SK-N-MC (cell line): ENCODE measurements around the gene HKDC1.
"Not testable (repeated sequence)": the region's sequence is repeated elsewhere in the genome, so short reads cannot be mapped to it uniquely, and the experiment has no call there.

ENCODE experiments used
- DNase-seq: peaks from one replicate; pipeline ENCODE4 v3.0.0-alpha.2; 2011; ENCODE audit warnings: low read depth, low spot score
- H3K27ac ChIP-seq: fragments of 200-600 bp; sonication (generic); 2 replicates; pipeline ENCODE4 v1.5.1; 2016; ENCODE audit warnings: mixed run types
- H3K36me3 ChIP-seq: fragments of 200-600 bp; sonication (generic); 2 replicates; pipeline ENCODE4 v1.6.1; 2017; ENCODE audit warnings: antibody characterized with exemption, low read length, mixed read lengths; ENCODE audit not compliant: insufficient read depth
- H3K4me3 ChIP-seq: fragments of 200-600 bp; sonication (generic); 2 replicates; pipeline ENCODE4 v1.5.1; 2016
- H3K9ac ChIP-seq: fragments of 200-600 bp; sonication (generic); 2 replicates; pipeline ENCODE4 v1.8.0; 2017; ENCODE audit warnings: mixed run types, mixed read lengths; ENCODE audit not compliant: insufficient read length
- H3K9me3 ChIP-seq: fragments of 200-600 bp; sonication (generic); 2 replicates; pipeline ENCODE4 v1.6.1; 2017; ENCODE audit warnings: low read depth, mild to moderate bottlenecking, antibody characterized with exemption, low read length, moderate library complexity, mixed read lengths
- EZH2 ChIP-seq: fragments of 200-600 bp; sonication (generic); IDR thresholded peaks from one replicate; pipeline ENCODE4 v1.6.1; 2017; ENCODE audit warnings: antibody characterized with exemption
- FOXP2 ChIP-seq: optimal IDR thresholded peaks from 2 replicates; pipeline ENCODE3; 2011; ENCODE audit warnings: mild to moderate bottlenecking, moderate library complexity; ENCODE audit not compliant: insufficient read depth; ENCODE audit errors: extremely low read length, control extremely low read depth
- POLR2AphosphoS5 ChIP-seq: IDR thresholded peaks from 2 replicates; pipeline ENCODE4 v1.6.1; 2012; ENCODE audit warnings: mild to moderate bottlenecking, low read depth, low read length, borderline replicate concordance

Gene HKDC1

DNA sequence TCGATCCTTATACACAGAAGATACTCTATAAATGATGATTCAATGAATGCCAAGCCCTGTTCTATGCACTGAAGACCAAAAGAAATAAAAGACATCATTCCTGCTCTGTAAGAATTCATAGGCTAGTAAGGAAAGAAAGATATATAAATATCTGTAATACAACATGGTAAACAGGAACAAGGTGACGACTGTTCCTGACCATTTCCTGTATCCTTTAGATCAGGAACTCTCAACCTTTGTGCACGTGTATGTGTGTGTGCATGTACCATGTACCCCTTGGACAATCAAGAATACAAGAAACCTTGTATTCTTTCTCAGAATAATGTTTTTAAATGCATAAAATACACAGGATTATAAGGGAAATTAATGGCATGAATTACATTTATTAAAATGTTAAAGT lies 50.9 kb downstream of the HKDC1 start:
- Histone ChIP-seq H3K4me3 (no peak overlapping the region), H3K9ac (no peak overlapping the region), H3K9me3 (no peaks in the 10 kb centered on the region), H3K27ac (no peak overlapping the region), H3K36me3 (no peaks in the 10 kb centered on the region)
- no peak for TF ChIP-seq POLR2AphosphoS5
- no peak for TF ChIP-seq EZH2
- no peak for TF ChIP-seq FOXP2
- no peak for DNase-seq

DNA sequence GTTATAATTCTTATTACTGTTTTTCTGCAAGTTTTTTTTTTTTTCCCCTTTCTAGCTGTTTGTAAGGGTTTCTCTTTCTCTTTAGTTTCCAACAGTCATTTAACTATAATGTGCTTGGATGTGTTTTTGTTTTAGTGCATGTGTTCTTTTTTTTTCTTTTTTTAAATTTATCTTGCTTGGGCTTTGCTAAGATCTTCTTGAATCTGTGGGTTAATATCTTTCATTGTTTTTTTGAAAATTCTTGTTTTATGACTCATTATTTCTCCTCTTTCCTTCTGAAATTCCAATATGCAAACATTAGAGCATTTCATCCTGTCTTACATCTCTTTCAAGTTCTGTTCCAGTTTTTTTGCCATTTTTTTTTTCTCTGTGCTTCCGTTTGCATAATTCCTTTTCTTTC lies 52.5 kb downstream of the HKDC1 start:
- no peak for TF ChIP-seq POLR2AphosphoS5
- no peak for TF ChIP-seq FOXP2
- Histone ChIP-seq H3K27ac (no peak overlapping the region), H3K4me3 (no peak overlapping the region), H3K9ac (no peak overlapping the region), H3K36me3 (no peaks in the 10 kb centered on the region), H3K9me3 (no peaks in the 10 kb centered on the region)
- no peak for DNase-seq

DNA sequence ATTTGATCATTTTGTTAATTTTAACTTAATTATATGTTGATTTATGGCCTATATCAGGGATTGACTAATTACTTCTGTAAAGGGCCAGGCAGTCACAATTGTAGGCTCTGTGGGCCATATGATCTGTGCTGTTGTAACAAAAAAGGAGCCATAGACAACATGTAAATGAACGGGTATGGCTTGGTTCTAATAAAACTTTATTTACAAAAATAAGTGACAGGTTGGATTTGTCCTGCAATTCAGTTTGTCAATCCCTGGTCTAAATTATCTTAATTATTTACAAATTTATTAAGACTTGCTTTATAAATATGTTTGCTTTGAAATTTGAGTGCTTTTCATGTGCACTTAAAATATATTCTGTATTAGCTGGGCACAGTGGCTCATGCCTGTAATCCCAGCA lies 55.3 kb downstream of the HKDC1 start:
- Histone ChIP-seq H3K9me3 (no peaks in the 10 kb centered on the region), H3K4me3 (no peak overlapping the region), H3K27ac (no peak overlapping the region), H3K9ac (no peak overlapping the region), H3K36me3 (no peaks in the 10 kb centered on the region)
- DNase-seq = no peak
- TF ChIP-seq FOXP2 (no peak), POLR2AphosphoS5 (no peak), EZH2 (no peak)

DNA sequence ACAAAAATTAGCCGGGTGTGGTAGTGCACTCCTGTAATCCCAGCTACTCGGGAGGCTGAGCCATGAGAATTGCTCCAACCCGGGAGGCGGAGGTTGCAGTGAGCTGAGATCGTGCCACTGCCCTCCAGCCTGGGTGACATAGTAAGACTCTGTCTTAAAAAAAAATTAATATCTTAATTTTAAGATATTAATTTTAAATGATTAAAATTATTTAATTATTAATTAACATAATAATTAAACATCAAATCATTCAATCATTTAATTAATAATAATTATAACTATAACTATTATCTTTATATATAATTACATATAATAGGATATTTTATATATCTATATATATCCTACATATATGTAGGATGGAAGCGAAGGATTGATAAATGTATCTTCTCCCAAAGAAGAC lies 56.4 kb downstream of the HKDC1 start:
- Histone ChIP-seq H3K36me3 (no peaks in the 10 kb centered on the region), H3K27ac (no peak overlapping the region), H3K4me3 (no peak overlapping the region), H3K9ac (no peak overlapping the region), H3K9me3 (no peaks in the 10 kb centered on the region)
- TF ChIP-seq EZH2 = no peak
- no peak for TF ChIP-seq POLR2AphosphoS5
- no peak for TF ChIP-seq FOXP2
- DNase-seq = no peak

- Histone ChIP-seq H3K4me3 (no peak within 1 kb of the TSS), H3K36me3 (no peaks in the 10 kb centered on the region), H3K27ac (no peak within 1 kb of the TSS), H3K9me3 (no peaks in the 10 kb centered on the region), H3K9ac (no peak within 1 kb of the TSS)
- TF ChIP-seq FOXP2 (no peak), EZH2 (no peak), POLR2AphosphoS5 (no peak)
- DNase-seq = no peak
Measured at GRCh38 chr10:69278446-69278963, 58.4 kb downstream of the HKDC1 start, which contains the start of gene HK1. HK1 (plus strand) TSS chr10:69278496.

DNA sequence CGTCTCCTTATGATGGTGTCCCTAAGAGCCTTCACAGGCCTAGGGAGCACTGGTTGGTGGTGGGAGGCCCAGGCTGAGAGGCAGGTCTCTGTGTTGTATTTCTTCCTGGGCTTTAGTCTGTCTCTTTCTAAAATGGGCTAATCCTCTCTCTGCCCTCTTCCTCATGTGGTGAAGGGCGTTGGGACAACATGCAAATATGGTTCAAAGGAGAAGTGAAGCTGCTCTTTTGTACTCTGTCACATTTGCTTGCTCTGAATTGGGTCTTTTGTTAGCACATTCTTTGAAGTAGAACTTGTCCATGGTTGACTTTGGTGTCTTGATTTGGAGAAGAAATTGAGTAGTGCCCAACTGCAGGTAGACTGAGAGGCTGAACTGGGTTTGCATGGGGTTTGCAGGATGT lies 59.0 kb downstream of the HKDC1 start:
- no peak overlapping the region for H3K27ac ChIP-seq
- no peak overlapping the region for H3K4me3 ChIP-seq
- no peak overlapping the region for H3K9ac ChIP-seq
- H3K9me3 ChIP-seq = no peaks in the 10 kb centered on the region
- DNase-seq = no peak
- no peak for TF ChIP-seq POLR2AphosphoS5
- H3K36me3 ChIP-seq = no peaks in the 10 kb centered on the region

DNA sequence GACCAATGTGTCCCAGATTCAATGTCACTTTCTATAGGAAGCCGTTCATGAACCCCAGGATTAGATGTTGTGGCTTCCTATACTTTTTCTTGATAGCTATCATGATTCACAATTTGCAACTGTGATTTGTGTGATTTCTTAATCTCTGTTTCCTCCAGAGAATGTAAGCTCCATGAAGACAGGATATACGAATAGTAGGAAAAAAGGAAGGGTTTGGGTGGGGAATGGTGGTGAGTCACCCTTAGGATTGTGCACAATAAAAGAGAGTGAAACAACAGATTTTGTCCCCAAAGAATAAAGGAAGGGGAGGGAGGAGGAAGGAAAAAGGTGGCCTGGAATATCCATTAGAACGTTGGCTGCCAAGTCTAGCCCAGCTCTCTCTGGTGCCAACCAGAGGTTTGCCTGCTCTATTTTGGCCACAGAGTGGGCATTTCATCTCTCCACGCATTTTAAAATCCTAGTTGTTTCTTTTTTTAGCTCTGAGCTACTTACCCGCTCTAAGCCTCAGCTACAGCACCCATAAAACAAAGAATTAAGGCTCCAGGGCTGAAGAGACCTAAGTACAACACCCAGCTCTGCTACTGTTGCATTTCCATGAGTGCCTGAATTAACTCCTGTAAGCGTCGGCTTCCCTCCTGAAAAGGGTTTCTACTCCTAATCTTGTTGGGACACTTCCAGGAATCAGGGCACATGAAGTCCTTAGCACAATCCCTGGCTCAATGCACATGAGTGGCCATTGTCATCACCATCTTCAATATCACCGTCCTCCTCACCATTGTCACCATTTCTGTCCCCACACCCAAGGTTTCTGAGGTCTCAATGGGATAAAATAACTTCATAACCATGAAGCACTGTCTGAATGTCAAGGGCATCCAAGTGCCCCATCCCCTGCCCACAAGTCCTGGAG lies 61.6 kb downstream of the HKDC1 start:
- H3K27ac ChIP-seq = no peak overlapping the region
- H3K4me3 ChIP-seq = no peak overlapping the region
- DNase-seq = no peak
- TF ChIP-seq EZH2 (no peak), FOXP2 (no peak), POLR2AphosphoS5 (no peak)
- H3K9me3 ChIP-seq = no peaks in the 10 kb centered on the region
- no peak overlapping the region for H3K9ac ChIP-seq
- H3K36me3 ChIP-seq = no peaks in the 10 kb centered on the region

DNA sequence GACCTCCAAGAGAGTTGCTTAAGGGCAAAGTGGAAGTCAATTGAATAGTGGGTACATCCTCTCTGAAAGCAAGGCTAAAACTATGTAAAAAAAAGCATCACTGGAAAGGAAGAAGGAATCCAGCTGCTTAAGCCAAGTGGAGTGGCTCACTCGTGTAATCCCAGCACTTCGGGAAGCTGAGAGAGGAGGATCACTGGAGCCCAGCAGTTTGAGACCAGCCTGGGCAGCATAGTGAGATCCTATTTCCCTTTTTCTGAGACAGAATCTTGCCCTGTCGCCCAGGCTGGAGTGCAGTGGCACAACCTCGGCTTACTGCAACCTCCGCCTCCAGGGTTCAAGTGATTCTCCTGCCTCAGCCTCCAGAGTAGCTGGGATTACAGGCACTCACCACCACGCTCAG lies 64.3 kb downstream of the HKDC1 start:
- H3K9me3 ChIP-seq, DNase-seq, H3K36me3 ChIP-seq, H3K27ac ChIP-seq, H3K9ac ChIP-seq, H3K4me3 ChIP-seq: not testable (repeated sequence)

GRCh38 chr10:69285699-69286098 lies 65.6 kb downstream of the HKDC1 start:
- Histone ChIP-seq H3K9ac (no peak overlapping the region), H3K27ac (no peak overlapping the region), H3K36me3 (no peaks in the 10 kb centered on the region), H3K4me3 (no peak overlapping the region), H3K9me3 (no peaks in the 10 kb centered on the region)
- DNase-seq = no peak
- no peak for TF ChIP-seq FOXP2
- TF ChIP-seq EZH2 = no peak
- TF ChIP-seq POLR2AphosphoS5 = no peak
